K562 (cell line): ENCODE measurements around the gene TNIK. TPM values are rescaled to one million over a fixed set of nuclear protein-coding genes. Genes with fewer than 3 reads are reported as not detected.

Source experiments
- ATAC-seq: fragments of 200-7000 bp; cut with Tn5 transposase; 3 replicates; pipeline ENCODE4 v1.9.1; 2020; ENCODE audit warnings: moderate library complexity
- BruUV-seq: library from RNA; stranded (reverse); fragments of 400-500 nt; replicated peaks from 2 replicates; lab custom pipeline; 2021; lab: Mats Ljungman, UMichigan
- CTCF ChIA-PET: fragments of 300-600 bp; formaldehyde crosslinking; extraction: SDS; loops from one replicate; lab custom pipeline; 2021; ENCODE audit warnings: low intra/inter-chr PET ratio; lab: Yijun Ruan, JAX
- POLR2A ChIA-PET: fragments of 300-600, 350-650 bp; sonication (Branson Sonifier 250); formaldehyde crosslinking; extraction: SDS; loops from one replicate; lab custom pipeline; 2021; ENCODE audit warnings: antibody characterized with exemption, inconsistent platforms; lab: Yijun Ruan, JAX
- DNase-seq, 4 experiments: peaks; one replicate each; pipeline versions ENCODE4 v3.0.0 to v3.0.0-alpha.2; 2011 to 2018; ENCODE audit warnings: low spot score in 3 of 4, mixed read lengths in 3 of 4; ENCODE audit errors: extremely low read depth in 1 of 4
- FAIRE-seq: peaks from 2 replicates; lab custom pipeline; 2011; peaks lifted over from hg19 to GRCh38; lab: Jason Lieb, UNC
- H2AFZ ChIP-seq: 2 replicates; pipeline ENCODE4 v1.6.0; 2011; ENCODE audit warnings: low read depth, low read length, control low read depth, inconsistent platforms
- H3K27ac ChIP-seq: fragments of 200-600 bp; 3 replicates; pipeline ENCODE4 v1.8.0; 2011; ENCODE audit warnings: low read depth, mild to moderate bottlenecking, control low read depth, inconsistent platforms, low read length, moderate library complexity, mixed read lengths; ENCODE audit errors: extremely low read depth
- H3K27me3 ChIP-seq, 2 experiments: fragments of 300-600 bp in 1 of 2; 2 replicates in 1 of 2; 3 replicates in 1 of 2; pipeline versions ENCODE4 v1.6.0 to v1.8.0; 2011; ENCODE audit warnings: inconsistent platforms in 2 of 2, low read length in 2 of 2, mild to moderate bottlenecking in 1 of 2, mixed read lengths in 1 of 2, moderate library complexity in 1 of 2; ENCODE audit not compliant: control insufficient read depth in 2 of 2, insufficient read depth in 2 of 2
- H3K36me3 ChIP-seq: fragments of 300-600 bp; 3 replicates; pipeline ENCODE4 v1.8.0; 2011; ENCODE audit warnings: mild to moderate bottlenecking, low read length, inconsistent platforms; ENCODE audit not compliant: control insufficient read depth, insufficient read depth
- H3K4me1 ChIP-seq, 2 experiments: fragments of 200-600 bp in 1 of 2; replicated peaks in 1 of 2; 2 replicates in 1 of 2; 3 replicates in 1 of 2; pipeline versions ENCODE4 v1.5.1 to v1.8.0; 2011; ENCODE audit warnings: inconsistent platforms in 2 of 2, low read length in 2 of 2, mild to moderate bottlenecking in 1 of 2, mixed read lengths in 1 of 2, moderate library complexity in 1 of 2; ENCODE audit not compliant: control insufficient read depth in 2 of 2, insufficient read depth in 2 of 2
- H3K4me2 ChIP-seq: 2 replicates; pipeline ENCODE4 v1.6.1; 2011; ENCODE audit warnings: low read length, control low read depth, inconsistent platforms, mixed read lengths; ENCODE audit not compliant: insufficient read depth
- H3K4me3 ChIP-seq: fragments of 200-600 bp; sonication (generic), shearing (Covaris generic); 2 replicates; pipeline ENCODE4 v1.5.1; 2016; ENCODE audit warnings: control low read depth, inconsistent platforms
- H3K79me2 ChIP-seq: fragments of 200-600 bp; 3 replicates; pipeline ENCODE4 v1.8.0; 2011; ENCODE audit warnings: low read length, inconsistent platforms; ENCODE audit not compliant: control insufficient read depth, insufficient read depth
- H3K9ac ChIP-seq, 2 experiments: 2 replicates each; pipeline versions ENCODE4 v1.6.0 to v1.6.1; 2011; ENCODE audit warnings: low read depth in 2 of 2, low read length in 2 of 2, control low read depth in 1 of 2, inconsistent platforms in 1 of 2, mild to moderate bottlenecking in 1 of 2, mixed read lengths in 1 of 2; ENCODE audit not compliant: insufficient read depth in 1 of 2
- H3K9me1 ChIP-seq: one replicate; pipeline ENCODE4 v1.6.0; 2011; ENCODE audit warnings: inconsistent platforms, mild to moderate bottlenecking, low read length, moderate library complexity; ENCODE audit not compliant: control insufficient read depth, insufficient read depth
- H3K9me3 ChIP-seq: replicated peaks from 2 replicates; pipeline ENCODE4 v1.5.1; 2011; ENCODE audit warnings: low read depth, low read length, inconsistent platforms; ENCODE audit not compliant: control insufficient read depth, insufficient read depth
- H4K20me1 ChIP-seq: replicated peaks from 2 replicates; pipeline ENCODE4 v1.6.1; 2011; ENCODE audit warnings: low read length, inconsistent platforms, mixed read lengths; ENCODE audit not compliant: control insufficient read depth, insufficient read depth
- BRD9 ChIP-seq: fragments of 450-650 bp; IDR thresholded peaks from 2 replicates; pipeline ENCODE4 v1.6.1; 2018; ENCODE audit warnings: low read depth; ENCODE audit not compliant: partially characterized antibody
- CHD2 ChIP-seq: IDR thresholded peaks from 2 replicates; pipeline ENCODE4 v1.6.1; 2011; ENCODE audit warnings: low read depth, low read length
- MCM2 ChIP-seq: fragments of 450-650 bp; IDR thresholded peaks from 2 replicates; pipeline ENCODE4 v1.6.1; 2017; ENCODE audit warnings: low read depth, mild to moderate bottlenecking
- OTX1 ChIP-seq: fragments of 450-650 bp; formaldehyde crosslinking; IDR thresholded peaks from 2 replicates; pipeline ENCODE4 v1.4.0; 2022; ENCODE audit warnings: mild to moderate bottlenecking
- RNF2 ChIP-seq: sonication (generic); IDR thresholded peaks from 2 replicates; pipeline ENCODE4 v1.6.1; 2016
- TAF7 ChIP-seq: fragments of 450-650 bp; IDR thresholded peaks from 2 replicates; pipeline ENCODE4 v1.6.1; 2016; ENCODE audit warnings: missing genetic modification characterization, missing compliant biosample characterization
- VEZF1 ChIP-seq: fragments of 200-800 bp; sonication (Bioruptor generic); IDR thresholded peaks from 2 replicates; pipeline ENCODE4 v1.6.1; 2017; ENCODE audit warnings: missing genetic modification characterization, missing compliant biosample characterization
- ZNF134 ChIP-seq: fragments of 250-450 bp; sonication (Bioruptor Pico); conservative IDR thresholded peaks from 2 replicates; pipeline ENCODE4 v1.4.0; 2020
- ZNF408 ChIP-seq: fragments of 250-450 bp; sonication (Bioruptor Pico); IDR thresholded peaks from 2 replicates; pipeline ENCODE4 v1.4.0; 2020; ENCODE audit warnings: low read depth, mild to moderate bottlenecking, moderate library complexity
- ZNF431 ChIP-seq: sonication (generic); formaldehyde crosslinking; IDR thresholded peaks from 2 replicates; pipeline ENCODE4 v1.8.0; 2022; ENCODE audit warnings: mild to moderate bottlenecking, missing genetic modification reagents
- ZNF764 ChIP-seq: fragments of 250-450 bp; sonication (Bioruptor Pico); IDR thresholded peaks from 2 replicates; pipeline ENCODE4 v1.4.0; 2020; ENCODE audit warnings: low read depth, mild to moderate bottlenecking, moderate library complexity
- WGBS: fragments of 100-300 bp; shearing (Covaris generic); methylation state at CpG from one replicate; pipeline ENCODE4 v1.1.6; 2016; ENCODE audit warnings: low coverage, mixed read lengths; ENCODE audit not compliant: insufficient coverage; ENCODE audit errors: missing lambda C conversion rate; 5-methylcytosine and 5-hydroxymethylcytosine counted together
- in situ Hi-C: fragments of 300-500 bp; cut with MboI; formaldehyde crosslinking; loops from 4 replicates; pipeline ENCODE4 v1.15.0; 2018; ENCODE audit warnings: inconsistent platforms, mixed read lengths
- intact Hi-C: fragments of 100-400 bp; cut with micrococcal nuclease; formaldehyde crosslinking; loops from 2 replicates; pipeline ENCODE4 v1.14.2; 2022
- polyA plus RNA-seq, 8 experiments: library from polyadenylated mRNA; depleted of rRNA in 4 of 8; stranded (reverse) in 5 of 8; unstranded in 3 of 8; fragments of >200 nt; fragmentation: Nextera tagmentation in 2 of 8; fragmentation: Illumina TruSeq in 1 of 8; extraction: Ambion mirVana in 2 of 8; extraction: Trizol in 1 of 8; gene quantifications; 2 replicates each; pipeline versions ENCODE4 v1.2.1 to v1.2.3, GENCODE V29; 2011 to 2014; ENCODE audit warnings: inconsistent platforms in 1 of 8, missing spikeins in 1 of 8
- total RNA-seq, 7 experiments: library from RNA; depleted of rRNA in 6 of 7; stranded (reverse); fragments of >200 nt in 6 of 7; fragmentation: Illumina TruSeq in 2 of 7; extraction: Trizol in 2 of 7; gene quantifications; 2 replicates each; pipeline versions ENCODE4 v1.2.1 to v1.2.3, GENCODE V29; 2011 to 2021; ENCODE audit warnings: low replicate concordance in 1 of 7
- TF ChIP-seq, protein P1 (sequence below): sonication (generic); formaldehyde crosslinking; IDR thresholded peaks from 2 replicates; pipeline ENCODE4 v1.8.1; 2023; ENCODE audit warnings: mild to moderate bottlenecking, missing genetic modification reagents, moderate library complexity
- TF ChIP-seq, protein P2 (sequence below): fragments of 250-450 bp; sonication (Bioruptor Pico); IDR thresholded peaks from 2 replicates; pipeline ENCODE4 v1.5.0; 2021; ENCODE audit warnings: mild to moderate bottlenecking, moderate library complexity

Gene TNIK
- total and polyA plus RNA-seq, 9 of the 15 experiments (the other 6 are each of a cell fraction or from before 2014, with no cell fraction given) = 6.6 to 39.0 (median 24.7) TPM

DNA sequence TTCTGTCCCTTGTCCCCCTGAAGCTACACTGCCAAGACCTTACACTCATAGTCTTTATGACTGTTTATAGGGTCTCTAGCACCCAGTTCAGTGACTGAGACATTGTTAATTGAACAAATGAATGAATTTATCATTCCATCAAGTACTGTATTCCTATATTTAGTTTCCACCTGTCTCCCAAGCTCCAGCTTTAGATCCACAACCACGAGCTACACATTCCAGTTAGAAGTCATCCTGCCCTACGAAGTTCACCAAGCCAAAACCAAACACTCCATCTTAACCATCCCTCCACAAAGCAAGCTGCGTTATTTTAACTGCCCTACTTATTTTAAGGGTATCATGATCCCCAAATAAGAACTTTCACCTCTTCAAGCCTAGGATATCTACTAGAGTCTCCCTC lies 31.3 kb downstream of the TNIK start:
- in situ Hi-C loops = no loop called here
- Histone ChIP-seq H3K27ac (peak overlapping the region; percentile 81), H4K20me1 (no peaks in the 10 kb centered on the region), H3K4me3 (no peak overlapping the region), H3K4me2 (peak overlapping the region; percentile 62), H2AFZ (peak overlapping the region; percentile 7; the same call in 1 of the 2 replicates), H3K9me3 (no peaks in the 10 kb centered on the region), H3K36me3 (no peaks in the 10 kb centered on the region), H3K9ac (peak overlapping the region in 1 of 2 experiments; percentile 54; a peak in 1 of 4 replicates), H3K79me2 (peaks cover 77% of the 10 kb centered on the region), H3K27me3 (no peaks in the 10 kb centered on the region), H3K4me1 (peaks cover 15 to 40% of the 10 kb centered on the region in 2 experiments), H3K9me1 (no peaks in the 10 kb centered on the region)
- no peak for DNase-seq
- BruUV-seq = no TSS peak
- ChIA-PET POLR2A (interaction anchor here (0.7 to 2.8 kb wide), 15 partner anchors 9 to 631 kb away, joined by 3 to 30 read pairs (median 4); no protein-coding TSS in a partner anchor), CTCF (no interaction called here)
- peak; percentile 34 for ATAC-seq
- FAIRE-seq = no peak
- WGBS = 32% methylated on average over 3 of the region's 3 CpGs
- intact Hi-C loops = loop anchor here (2.0 to 5.0 kb wide), 2 partner anchors 18 to 57 kb away; no protein-coding TSS in a partner anchor
- TF ChIP-seq ZNF431 (CRISPR knock-in tag) (no peak), RNF2 (no peak), CHD2 (no peak), VEZF1 (CRISPR knock-in tag) (no peak), TAF7 (tag) (no peak), ZNF408 (CRISPR knock-in tag) (no peak), ZNF134 (CRISPR knock-in tag) (0 out of 2 replicates have a peak, but pooled peaks have one; percentile 30), MCM2 (no peak), ZNF764 (no peak), OTX1 (CRISPR knock-in tag) (0 out of 2 replicates have a peak, but pooled peaks have one; percentile 17), BRD9 (no peak)
- TF ChIP-seq, protein P1, sequence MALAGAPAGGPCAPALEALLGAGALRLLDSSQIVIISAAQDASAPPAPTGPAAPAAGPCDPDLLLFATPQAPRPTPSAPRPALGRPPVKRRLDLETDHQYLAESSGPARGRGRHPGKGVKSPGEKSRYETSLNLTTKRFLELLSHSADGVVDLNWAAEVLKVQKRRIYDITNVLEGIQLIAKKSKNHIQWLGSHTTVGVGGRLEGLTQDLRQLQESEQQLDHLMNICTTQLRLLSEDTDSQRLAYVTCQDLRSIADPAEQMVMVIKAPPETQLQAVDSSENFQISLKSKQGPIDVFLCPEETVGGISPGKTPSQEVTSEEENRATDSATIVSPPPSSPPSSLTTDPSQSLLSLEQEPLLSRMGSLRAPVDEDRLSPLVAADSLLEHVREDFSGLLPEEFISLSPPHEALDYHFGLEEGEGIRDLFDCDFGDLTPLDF (CRISPR knock-in tag) = no peak
- TF ChIP-seq, protein P2, sequence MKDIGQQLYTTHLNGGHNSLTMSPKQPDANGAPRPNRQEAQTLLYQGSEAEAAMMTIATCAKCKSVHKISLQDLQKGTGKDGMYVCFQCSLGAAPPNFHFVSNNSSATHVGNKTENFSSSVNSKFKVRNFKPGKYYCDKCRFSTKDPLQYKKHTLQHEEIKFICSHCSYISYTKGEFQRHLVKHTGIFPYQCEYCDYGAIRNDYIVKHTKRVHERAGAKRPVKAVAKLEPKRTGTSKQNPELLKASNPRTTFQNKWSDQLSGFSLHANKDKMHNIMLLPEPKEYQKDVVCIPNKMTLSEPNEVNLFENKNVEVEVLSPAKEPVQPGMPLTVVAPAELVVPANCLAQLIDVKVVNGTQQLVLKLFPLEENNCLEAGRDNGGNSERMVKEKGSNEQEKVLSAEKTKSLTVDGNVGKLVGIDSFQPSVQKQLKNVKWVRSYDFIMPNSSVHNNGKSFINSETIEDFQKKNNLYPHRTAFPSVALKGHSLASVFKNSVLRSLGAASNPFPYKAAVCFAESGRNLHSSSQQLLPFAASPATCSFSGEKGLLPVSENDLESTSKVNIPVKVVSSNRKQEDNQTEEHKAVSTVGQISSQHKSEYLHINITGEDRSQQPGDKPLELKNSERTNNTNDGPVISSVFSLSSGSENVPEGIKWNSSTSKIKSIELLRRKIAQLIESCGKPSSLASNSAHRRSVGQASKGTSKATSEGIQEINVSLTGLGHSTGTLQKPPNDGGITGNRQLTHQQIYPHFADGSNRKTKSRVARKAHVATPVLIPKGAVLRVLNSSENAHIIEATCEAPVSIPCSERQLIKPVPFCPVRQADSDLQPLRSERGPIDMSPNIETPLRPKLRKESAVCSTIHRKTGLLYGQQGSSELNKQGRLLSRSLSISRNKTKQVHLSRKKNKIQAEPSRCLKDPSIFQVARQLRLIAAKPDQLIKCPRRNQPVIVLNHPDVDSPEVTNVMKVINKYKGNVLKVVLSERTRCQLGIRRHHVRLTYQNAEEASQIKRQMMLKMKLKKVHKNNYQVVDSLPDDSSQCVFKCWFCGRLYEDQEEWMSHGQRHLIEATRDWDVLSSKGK (CRISPR knock-in tag) = no peak
- TF ChIP-seq, all 486 proteins: peak for 2
